IMR-90 (cell line): ENCODE results near the gene TSSC4.

Experiments
- BHLHE40 ChIP-seq: fragments of 150-350 bp; IDR thresholded peaks from 2 replicates; pipeline ENCODE4 v1.6.1; 2016; ENCODE audit warnings: mild to moderate bottlenecking, low read depth, low read length
- CEBPB ChIP-seq: IDR thresholded peaks from 2 replicates; pipeline ENCODE4 v1.6.1; 2012; ENCODE audit warnings: low read depth, low read length, improper control_type of control experiment
- CTCF ChIP-seq: conservative IDR thresholded peaks from 2 replicates; pipeline ENCODE4 v1.5.1; 2012; ENCODE audit warnings: mild to moderate bottlenecking, low read depth, low read length, improper control_type of control experiment
- ELK1 ChIP-seq: fragments of 150-350 bp; IDR thresholded peaks from 2 replicates; pipeline ENCODE4 v1.6.1; 2016; ENCODE audit warnings: low read depth, mild to moderate bottlenecking, low read length, moderate library complexity, borderline replicate concordance
- MXI1 ChIP-seq: IDR thresholded peaks from 2 replicates; pipeline ENCODE4 v1.6.1; 2012; ENCODE audit warnings: low read depth, mild to moderate bottlenecking, low read length, moderate library complexity, borderline replicate concordance
- NFE2L2 ChIP-seq: fragments of 150-350 bp; IDR thresholded peaks from 2 replicates; pipeline ENCODE4 v1.6.1; 2016; ENCODE audit warnings: low read depth, mild to moderate bottlenecking, low read length
- POLR2A ChIP-seq: IDR thresholded peaks from 2 replicates; pipeline ENCODE4 v1.6.1; 2012; ENCODE audit warnings: mild to moderate bottlenecking, low read depth, low read length
- RAD21 ChIP-seq: IDR thresholded peaks from 2 replicates; pipeline ENCODE4 v1.6.1; 2012; ENCODE audit warnings: low read length, improper control_type of control experiment
- RCOR1 ChIP-seq: IDR thresholded peaks from 2 replicates; pipeline ENCODE4 v1.6.1; 2012; ENCODE audit warnings: mild to moderate bottlenecking, low read length, improper control_type of control experiment; ENCODE audit not compliant: insufficient replicate concordance
- RFX5 ChIP-seq: IDR thresholded peaks from 2 replicates; pipeline ENCODE4 v1.8.0; 2012; ENCODE audit warnings: low read depth, mild to moderate bottlenecking, low read length, moderate library complexity
- SMC3 ChIP-seq: fragments of 150-350 bp; IDR thresholded peaks from 2 replicates; pipeline ENCODE4 v1.6.1; 2016; ENCODE audit warnings: low read depth, mild to moderate bottlenecking, antibody characterized with exemption, low read length, moderate library complexity
- USF2 ChIP-seq: fragments of 150-350 bp; IDR thresholded peaks from 2 replicates; pipeline ENCODE4 v1.6.1; 2017; ENCODE audit warnings: mild to moderate bottlenecking, antibody characterized with exemption, low read length, low read depth

GRCh38 chr11:2404735-2405196 lies 4.2 kb downstream of the TSSC4 start:
- TF ChIP-seq MXI1: no peak
- TF ChIP-seq CTCF: no peak
- no peak for TF ChIP-seq POLR2A
- TF ChIP-seq USF2: no peak
- TF ChIP-seq ELK1: no peak
- TF ChIP-seq SMC3: no peak
- no peak for TF ChIP-seq RCOR1
- no peak for TF ChIP-seq CEBPB
- no peak for TF ChIP-seq BHLHE40
- no peak for TF ChIP-seq NFE2L2
- TF ChIP-seq RFX5: no peak
- no peak for TF ChIP-seq RAD21
